ENCODE data around the gene KRTAP10-5. TPM values are rescaled to one million over a fixed set of nuclear protein-coding genes. Genes with fewer than 3 reads are reported as not detected.
"Not testable (repeated sequence)": the region's sequence is repeated elsewhere in the genome, so short reads cannot be mapped to it uniquely, and the experiment has no call there.

Gene KRTAP10-5
- total RNA-seq, 1 donor = not detected

DNA sequence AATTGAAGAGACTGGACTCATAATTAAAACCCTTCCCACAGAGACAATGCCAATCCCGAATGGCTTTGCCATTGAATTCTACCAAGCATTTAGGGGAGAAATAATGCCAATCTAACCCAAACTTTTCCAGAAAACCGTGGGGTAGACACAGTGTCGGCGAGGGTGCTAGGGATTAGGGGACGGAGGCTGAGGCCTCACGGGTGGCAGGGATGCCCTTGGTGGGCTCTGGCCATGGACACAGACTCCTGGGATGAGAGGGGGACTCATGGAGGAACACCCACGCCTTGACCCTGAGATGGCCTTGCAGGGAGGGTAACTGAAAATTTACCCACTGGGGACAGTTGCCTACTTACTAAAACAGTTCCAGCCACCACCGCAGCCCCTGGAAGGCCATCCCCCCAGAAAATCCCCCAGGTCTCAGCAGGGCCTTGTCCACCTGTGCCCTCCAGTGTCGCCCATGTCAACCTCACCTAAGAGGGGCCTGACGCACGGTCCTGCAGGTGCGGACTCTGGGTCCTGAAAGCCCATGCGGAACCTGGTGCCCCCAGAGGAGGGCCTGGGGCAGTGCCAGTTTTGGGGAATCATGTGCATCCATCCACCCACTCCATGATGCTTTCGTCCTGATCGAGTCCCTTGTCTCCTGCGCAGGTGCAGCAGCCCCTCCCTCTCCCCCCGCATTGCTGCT is 1.9 kb downstream of the KRTAP10-5 start:
- no peak overlapping the region for H3K4me3 ChIP-seq (ENCODE audit: low read depth, low read length)
- no peak for DNase-seq (ENCODE audit: low read depth)
- no peak for TF ChIP-seq CTCF (IDR thresholded peaks at IDR 0.05; ENCODE audit: insufficient read depth, low read length)

GRCh38 chr21:44576025-44576420 is 4.4 kb downstream of the KRTAP10-5 start:
- DNase-seq (ENCODE audit: low read depth) = no peak
- no peak overlapping the region for H3K4me3 ChIP-seq (ENCODE audit: low read depth, low read length)

DNA sequence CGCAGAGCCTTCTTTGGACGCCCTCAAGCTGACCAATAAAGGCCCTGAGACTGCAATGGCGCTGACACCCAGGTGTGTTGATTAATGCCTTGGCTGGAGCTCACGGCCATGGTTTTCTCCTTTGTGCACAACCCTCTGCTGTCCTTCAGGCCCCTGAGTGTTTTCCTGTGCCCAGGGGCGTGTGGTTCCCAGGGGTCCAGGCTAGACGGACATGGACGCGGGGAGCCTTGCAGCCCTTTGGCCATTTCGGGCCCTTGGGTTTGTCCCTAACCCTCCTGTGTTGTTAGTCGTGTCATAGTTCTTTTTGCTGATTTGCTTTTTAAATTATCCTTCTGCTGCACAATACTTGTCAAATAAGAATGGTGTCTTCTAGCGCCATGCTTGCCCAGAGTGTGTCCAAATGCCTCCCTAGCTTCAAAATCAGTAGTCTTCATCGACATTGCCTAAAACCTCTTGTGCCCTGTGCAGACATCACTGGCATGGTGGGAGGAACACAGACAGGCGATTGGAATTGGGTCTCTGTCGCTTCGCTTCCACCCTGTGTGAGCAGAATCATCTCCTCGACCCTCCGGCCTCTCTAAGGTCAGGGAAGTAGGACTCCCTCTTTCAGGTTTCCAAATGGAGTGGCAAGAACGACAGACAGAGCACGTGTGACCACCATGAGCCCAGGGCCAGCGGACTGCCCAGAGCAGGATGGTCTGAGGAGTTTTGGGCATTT is 4.9 kb downstream of the KRTAP10-5 start:
- DNase-seq (ENCODE audit: low read depth) = no peak
- TF ChIP-seq CTCF (IDR thresholded peaks at IDR 0.05; ENCODE audit: insufficient read depth, low read length) = no peak
- H3K4me3 ChIP-seq (ENCODE audit: low read depth, low read length) = no peak overlapping the region

More at GRCh38 chr21:44576025-44576420, 4.4 kb downstream of the KRTAP10-5 start:
- TF ChIP-seq CTCF (IDR thresholded peaks at IDR 0.05; ENCODE audit: insufficient read depth, low read length) = no peak

GRCh38 chr21:44574457-44575306 is 5.7 kb downstream of the KRTAP10-5 start:
- TF ChIP-seq CTCF (IDR thresholded peaks at IDR 0.05; ENCODE audit: insufficient read depth, low read length) = no peak
- H3K4me3 ChIP-seq (ENCODE audit: low read depth, low read length) = no peak overlapping the region
- DNase-seq (ENCODE audit: low read depth) = no peak

- not testable (repeated sequence) for H3K4me3 ChIP-seq (ENCODE audit: low read depth, low read length); DNase-seq (ENCODE audit: low read depth)
These were observed 6.6 kb downstream of the KRTAP10-5 start, which contains the start of gene KRTAP10-4 for GRCh38 chr21:44573630-44574456. TSS of gene KRTAP10-4 (plus strand) at chr21:44573729. CDS start at chr21:44573759, 30 bp downstream.

DNA sequence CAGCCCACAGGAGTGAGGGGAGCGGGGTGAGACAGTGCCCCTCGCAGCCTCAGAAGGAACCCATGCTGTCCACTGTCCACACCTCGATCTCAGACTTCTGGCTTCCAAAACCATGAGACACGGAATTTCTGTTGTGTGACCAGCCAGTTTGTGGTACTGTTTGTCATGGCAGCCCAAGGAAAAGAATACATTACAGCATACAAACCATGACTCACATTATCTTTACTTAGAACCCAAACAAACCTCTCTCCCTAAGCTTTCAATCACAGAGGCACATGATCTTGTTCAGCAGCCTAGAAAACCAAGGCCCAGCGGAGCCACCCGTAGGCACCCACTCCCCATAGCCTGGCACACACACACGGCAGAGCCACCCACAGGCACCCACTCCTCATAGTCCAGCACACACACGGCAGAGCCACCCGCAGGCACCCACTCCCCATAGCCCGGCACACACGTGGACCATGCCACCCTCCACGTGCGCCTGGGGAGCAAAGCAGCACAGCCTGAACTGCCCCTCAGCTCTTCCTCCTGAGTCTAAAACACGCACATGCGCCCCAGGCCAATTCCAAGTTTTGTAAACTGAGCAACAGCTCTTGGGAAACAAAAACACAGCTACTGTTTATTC is 7.3 kb downstream of the KRTAP10-5 start:
- no peak for TF ChIP-seq CTCF (IDR thresholded peaks at IDR 0.05; ENCODE audit: insufficient read depth, low read length)
- DNase-seq (ENCODE audit: low read depth) = no peak
- H3K4me3 ChIP-seq (ENCODE audit: low read depth, low read length) = no peak overlapping the region

Data from fibroblast of the aortic adventitia (primary cell).